ENCODE results near the gene WNT9A. TPM values are rescaled to one million over a fixed set of nuclear protein-coding genes. Genes with fewer than 3 reads are reported as not detected.

Gene WNT9A
- total RNA-seq, 1 experiment from 2014 or later, result 0.24 TPM

DNA sequence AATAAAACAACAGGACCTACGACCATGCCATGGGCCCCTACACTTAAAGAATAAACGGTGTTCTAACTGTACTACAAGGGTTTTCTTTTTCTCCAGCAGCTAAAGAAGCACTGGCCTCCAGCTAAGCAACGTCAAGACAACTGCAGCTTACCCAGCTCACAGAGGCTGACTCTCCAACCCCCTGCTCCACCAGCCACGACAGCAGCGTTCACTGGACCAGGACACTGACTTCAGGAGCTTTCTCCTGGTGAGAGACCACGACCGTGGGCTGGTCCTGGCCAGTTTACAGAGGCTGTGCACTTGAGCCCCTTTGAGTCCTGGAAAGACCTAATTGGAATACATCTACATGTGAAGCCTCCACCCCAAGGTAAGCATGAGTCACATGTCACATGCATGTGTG, 39.4 kb downstream of the WNT9A start:
- Mint-ChIP-seq H3K36me3 (ENCODE audit: insufficient read depth, unreplicated experiment) (no peaks in the 10 kb centered on the region), H3K9me3 (ENCODE audit: low read depth, unreplicated experiment) (no peaks in the 10 kb centered on the region), H3K4me3 (ENCODE audit: low read depth, unreplicated experiment) (no peak overlapping the region), H3K27ac (ENCODE audit: unreplicated experiment) (no peak overlapping the region), H3K27me3 (ENCODE audit: unreplicated experiment) (peaks cover 63% of the 10 kb centered on the region), H3K4me1 (ENCODE audit: low read depth, unreplicated experiment) (no peaks in the 10 kb centered on the region)
- DNase-seq, result no peak
- TF ChIP-seq, protein P1, sequence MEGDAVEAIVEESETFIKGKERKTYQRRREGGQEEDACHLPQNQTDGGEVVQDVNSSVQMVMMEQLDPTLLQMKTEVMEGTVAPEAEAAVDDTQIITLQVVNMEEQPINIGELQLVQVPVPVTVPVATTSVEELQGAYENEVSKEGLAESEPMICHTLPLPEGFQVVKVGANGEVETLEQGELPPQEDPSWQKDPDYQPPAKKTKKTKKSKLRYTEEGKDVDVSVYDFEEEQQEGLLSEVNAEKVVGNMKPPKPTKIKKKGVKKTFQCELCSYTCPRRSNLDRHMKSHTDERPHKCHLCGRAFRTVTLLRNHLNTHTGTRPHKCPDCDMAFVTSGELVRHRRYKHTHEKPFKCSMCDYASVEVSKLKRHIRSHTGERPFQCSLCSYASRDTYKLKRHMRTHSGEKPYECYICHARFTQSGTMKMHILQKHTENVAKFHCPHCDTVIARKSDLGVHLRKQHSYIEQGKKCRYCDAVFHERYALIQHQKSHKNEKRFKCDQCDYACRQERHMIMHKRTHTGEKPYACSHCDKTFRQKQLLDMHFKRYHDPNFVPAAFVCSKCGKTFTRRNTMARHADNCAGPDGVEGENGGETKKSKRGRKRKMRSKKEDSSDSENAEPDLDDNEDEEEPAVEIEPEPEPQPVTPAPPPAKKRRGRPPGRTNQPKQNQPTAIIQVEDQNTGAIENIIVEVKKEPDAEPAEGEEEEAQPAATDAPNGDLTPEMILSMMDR (IDR thresholded peaks at IDR 0.05; ENCODE audit: unreplicated experiment), result no peak
- BruUV-seq (replicated peaks), result no TSS peak
- CTCF ChIA-PET, result no interaction called here
- intact Hi-C loops (cut with micrococcal nuclease; ENCODE audit: unreplicated experiment), result no loop called here

- DNase-seq, result no peak
- H3K27ac Mint-ChIP-seq (ENCODE audit: unreplicated experiment), result no peak overlapping the region
- CTCF ChIA-PET, result no interaction called here
- no peak overlapping the region for H3K4me3 Mint-ChIP-seq (ENCODE audit: low read depth, unreplicated experiment)
- no peaks in the 10 kb centered on the region for H3K9me3 Mint-ChIP-seq (ENCODE audit: low read depth, unreplicated experiment)
- intact Hi-C loops (cut with micrococcal nuclease; ENCODE audit: unreplicated experiment), result no loop called here
- peaks cover 56% of the 10 kb centered on the region for H3K27me3 Mint-ChIP-seq (ENCODE audit: unreplicated experiment)
- no TSS peak for BruUV-seq (replicated peaks)
- no peaks in the 10 kb centered on the region for H3K4me1 Mint-ChIP-seq (ENCODE audit: low read depth, unreplicated experiment)
- no peaks in the 10 kb centered on the region for H3K36me3 Mint-ChIP-seq (ENCODE audit: insufficient read depth, unreplicated experiment)
- TF ChIP-seq, protein P1 (IDR thresholded peaks at IDR 0.05; ENCODE audit: unreplicated experiment), result no peak
These were observed 40.2 kb downstream of the WNT9A start for GRCh38 chr1:227907439-227908015.

- peaks cover 46% of the 10 kb centered on the region for H3K27me3 Mint-ChIP-seq (ENCODE audit: unreplicated experiment)
- no peak for DNase-seq
- intact Hi-C loops (cut with micrococcal nuclease; ENCODE audit: unreplicated experiment), result no loop called here
- CTCF ChIA-PET, result no interaction called here
- no peaks in the 10 kb centered on the region for H3K9me3 Mint-ChIP-seq (ENCODE audit: low read depth, unreplicated experiment)
- H3K27ac Mint-ChIP-seq (ENCODE audit: unreplicated experiment), result no peak overlapping the region
- TF ChIP-seq, protein P1 (IDR thresholded peaks at IDR 0.05; ENCODE audit: unreplicated experiment), result no peak
- H3K4me1 Mint-ChIP-seq (ENCODE audit: low read depth, unreplicated experiment), result no peaks in the 10 kb centered on the region
- no TSS peak for BruUV-seq (replicated peaks)
- H3K4me3 Mint-ChIP-seq (ENCODE audit: low read depth, unreplicated experiment), result no peak overlapping the region
- no peaks in the 10 kb centered on the region for H3K36me3 Mint-ChIP-seq (ENCODE audit: insufficient read depth, unreplicated experiment)
These were observed 41.1 kb downstream of the WNT9A start for GRCh38 chr1:227906550-227907071.

- H3K27me3 Mint-ChIP-seq (ENCODE audit: unreplicated experiment), result peaks cover 43% of the 10 kb centered on the region
- DNase-seq, result no peak
- H3K27ac Mint-ChIP-seq (ENCODE audit: unreplicated experiment), result no peak overlapping the region
- no peaks in the 10 kb centered on the region for H3K4me1 Mint-ChIP-seq (ENCODE audit: low read depth, unreplicated experiment)
- TF ChIP-seq, protein P1 (IDR thresholded peaks at IDR 0.05; ENCODE audit: unreplicated experiment), result no peak
- no peaks in the 10 kb centered on the region for H3K36me3 Mint-ChIP-seq (ENCODE audit: insufficient read depth, unreplicated experiment)
- intact Hi-C loops (cut with micrococcal nuclease; ENCODE audit: unreplicated experiment), result no loop called here
- CTCF ChIA-PET, result no interaction called here
- H3K9me3 Mint-ChIP-seq (ENCODE audit: low read depth, unreplicated experiment), result no peaks in the 10 kb centered on the region
- BruUV-seq (replicated peaks), result no TSS peak
- H3K4me3 Mint-ChIP-seq (ENCODE audit: low read depth, unreplicated experiment), result no peak overlapping the region
These were observed 41.9 kb downstream of the WNT9A start for GRCh38 chr1:227905573-227906487.
